ENCODE measurements around the gene ENTR1. TPM values are rescaled to one million over a fixed set of nuclear protein-coding genes. Genes with fewer than 3 reads are reported as not detected.

ENTR1 gene
- total RNA-seq, 1 donor from 2014 or later = 60.4 TPM

- Histone ChIP-seq H3K4me3 (no peak overlapping the region), H3K9me3 (no peaks in the 10 kb centered on the region), H3K4me1 (peaks cover 21% of the 10 kb centered on the region), H3K27ac (no peak overlapping the region), H3K36me3 (peaks cover 0 to 29% of the 10 kb centered on the region in 2 donors), H3K27me3 (no peaks in the 10 kb centered on the region)
- intact Hi-C loops (cut with DNase I) = loop anchor here (10.0 kb wide), 1 partner anchor 87 kb away; no protein-coding TSS in a partner anchor
- DNase-seq (ENCODE audit: extremely low spot score in 2 of 2) = no peak
- TF ChIP-seq POLR2AphosphoS5 (IDR thresholded peaks at IDR 0.05; ENCODE audit: insufficient read depth in 1 of 2, low read depth in 1 of 2) (no peak), CTCF (IDR thresholded peaks at IDR 0.05) (no peak), POLR2A (IDR thresholded peaks at IDR 0.05) (no peak)
Observed at GRCh38 chr9:136401173-136401922, 9.1 kb downstream of the ENTR1 start.

GRCh38 chr9:136400038-136400834 lies 10.2 kb downstream of the ENTR1 start, which contains the start of gene SNAPC4:
Gene SNAPC4 (minus strand): TSS chr9:136400170. CDS start chr9:136398428, 1,742 bp downstream.
- Histone ChIP-seq H3K4me3 (peak within 1 kb of the TSS; percentile 92 to 96), H3K9me3 (no peaks in the 10 kb centered on the region), H3K36me3 (peaks cover 0 to 30% of the 10 kb centered on the region in 2 donors), H3K27ac (peak within 1 kb of the TSS; percentile 31), H3K4me1 (peaks cover 21% of the 10 kb centered on the region), H3K27me3 (no peaks in the 10 kb centered on the region)
- intact Hi-C loops (cut with DNase I) = loop anchor here (10.0 kb wide), 1 partner anchor 85 kb away; no protein-coding TSS in a partner anchor
- no peak for DNase-seq (ENCODE audit: extremely low spot score in 2 of 2)
- TF ChIP-seq CTCF (IDR thresholded peaks at IDR 0.05) (peak; percentile 75 to 100 (median 90)), POLR2A (IDR thresholded peaks at IDR 0.05) (no peak), POLR2AphosphoS5 (IDR thresholded peaks at IDR 0.05; ENCODE audit: insufficient read depth in 1 of 2, low read depth in 1 of 2) (no peak)

- no peaks in the 10 kb centered on the region for H3K9me3 ChIP-seq
- H3K27me3 ChIP-seq = no peaks in the 10 kb centered on the region
- no peak for DNase-seq (ENCODE audit: extremely low spot score in 2 of 2)
- intact Hi-C loops (cut with DNase I) = loop anchor here (10.0 kb wide), 1 partner anchor 85 kb away; no protein-coding TSS in a partner anchor
- H3K36me3 ChIP-seq = peaks cover 0 to 36% of the 10 kb centered on the region in 2 donors
- peaks cover 21% of the 10 kb centered on the region for H3K4me1 ChIP-seq
- TF ChIP-seq CTCF (IDR thresholded peaks at IDR 0.05) = no peak
- no peak for TF ChIP-seq POLR2A (IDR thresholded peaks at IDR 0.05)
- no peak for TF ChIP-seq POLR2AphosphoS5 (IDR thresholded peaks at IDR 0.05; ENCODE audit: insufficient read depth in 1 of 2, low read depth in 1 of 2)
- peak overlapping the region; percentile 31 for H3K27ac ChIP-seq
- H3K4me3 ChIP-seq = peak overlapping the region; percentile 92 to 96
Observed at GRCh38 chr9:136399176-136400037, 11.0 kb downstream of the ENTR1 start.

GRCh38 chr9:136398286-136398685 lies 12.1 kb downstream of the ENTR1 start:
- peaks cover 0 to 47% of the 10 kb centered on the region in 2 donors for H3K36me3 ChIP-seq
- H3K9me3 ChIP-seq = no peaks in the 10 kb centered on the region
- H3K4me3 ChIP-seq = no peak overlapping the region
- H3K27me3 ChIP-seq = no peaks in the 10 kb centered on the region
- peaks cover 21% of the 10 kb centered on the region for H3K4me1 ChIP-seq
- DNase-seq (ENCODE audit: extremely low spot score in 2 of 2) = no peak
- intact Hi-C loops (cut with DNase I) = no loop called here
- TF ChIP-seq CTCF (IDR thresholded peaks at IDR 0.05) = no peak
- TF ChIP-seq POLR2AphosphoS5 (IDR thresholded peaks at IDR 0.05; ENCODE audit: insufficient read depth in 1 of 2, low read depth in 1 of 2) = no peak
- TF ChIP-seq POLR2A (IDR thresholded peaks at IDR 0.05) = no peak
- H3K27ac ChIP-seq = no peak overlapping the region

Measured in vagina (tissue), 2 donors.